Mesothelial cell of epicardium (in vitro differentiated cells): ENCODE data around the gene MAP3K5. TPM values are rescaled to one million over a fixed set of nuclear protein-coding genes. Genes with fewer than 3 reads are reported as not detected.

Experiments used
- DNase-seq, 2 experiments: peaks; one replicate each; pipeline ENCODE4 v3.0.0; 2021; ENCODE audit warnings: low spot score in 2 of 2; ENCODE audit not compliant: unreplicated experiment in 2 of 2
- H3K27ac Mint-ChIP-seq: 2 replicates; pipeline ENCODE4 v1.8.0; 2021; ENCODE audit warnings: mixed read lengths
- H3K27me3 Mint-ChIP-seq: 2 replicates; pipeline ENCODE4 v1.8.0; 2021; ENCODE audit warnings: low read depth, mixed read lengths
- H3K36me3 Mint-ChIP-seq: 2 replicates; pipeline ENCODE4 v1.8.0; 2021; ENCODE audit warnings: mixed read lengths
- H3K4me1 Mint-ChIP-seq: 2 replicates; pipeline ENCODE4 v1.8.0; 2021; ENCODE audit warnings: mixed read lengths
- H3K4me3 Mint-ChIP-seq: 2 replicates; pipeline ENCODE4 v1.8.0; 2021; ENCODE audit warnings: mild to moderate bottlenecking, moderate library complexity, mixed read lengths
- H3K9me3 Mint-ChIP-seq: 2 replicates; pipeline ENCODE4 v1.8.0; 2021; ENCODE audit warnings: mixed read lengths
- CTCF ChIP-seq: fragments of 200-600 bp; sonication (generic); IDR thresholded peaks from one replicate; pipeline ENCODE4 v1.5.0; 2021; ENCODE audit warnings: antibody characterized with exemption; ENCODE audit not compliant: unreplicated experiment
- total RNA-seq: library from RNA; stranded (reverse); gene quantifications from 3 replicates; pipeline ENCODE4 v1.2.1, GENCODE V29; 2021

MAP3K5 gene
- total RNA-seq, 1 donor from 2014 or later: 8.9 TPM

GRCh38 chr6:136628996-136629395, 163.3 kb downstream of the MAP3K5 start:
- Mint-ChIP-seq H3K27me3 (no peaks in the 10 kb centered on the region), H3K9me3 (no peaks in the 10 kb centered on the region), H3K27ac (no peak overlapping the region), H3K36me3 (peaks cover 12% of the 10 kb centered on the region), H3K4me3 (no peak overlapping the region), H3K4me1 (peaks cover 7% of the 10 kb centered on the region)
- DNase-seq: no peak
- TF ChIP-seq CTCF: no peak

DNA sequence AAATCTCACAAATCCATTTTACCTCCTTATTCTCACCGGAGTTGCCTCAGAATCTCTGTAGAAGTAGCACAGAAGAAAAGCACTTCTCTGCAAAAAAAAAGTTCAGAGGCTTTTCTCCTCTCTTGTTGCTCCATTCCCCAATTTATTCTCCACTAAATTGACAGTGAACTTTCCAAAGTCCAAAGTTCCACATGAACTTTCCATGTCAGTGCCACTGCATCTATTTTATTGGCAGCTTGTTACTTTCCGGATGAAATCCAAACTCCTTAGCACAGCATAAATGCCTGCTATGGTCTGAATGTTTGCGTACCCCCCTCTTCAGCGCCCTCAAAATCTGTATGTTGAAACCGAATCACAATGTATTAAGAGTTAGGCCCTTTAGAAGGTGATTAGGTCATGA, 165.1 kb downstream of the MAP3K5 start:
- Mint-ChIP-seq H3K4me1 (peaks cover 13% of the 10 kb centered on the region), H3K36me3 (peaks cover 14% of the 10 kb centered on the region), H3K27me3 (no peaks in the 10 kb centered on the region), H3K27ac (no peak overlapping the region), H3K4me3 (no peak overlapping the region), H3K9me3 (no peaks in the 10 kb centered on the region)
- DNase-seq: no peak
- no peak for TF ChIP-seq CTCF

- no peak for TF ChIP-seq CTCF
These were observed 167.0 kb downstream of the MAP3K5 start for GRCh38 chr6:136625293-136625692.

GRCh38 chr6:136624347-136624746, 167.9 kb downstream of the MAP3K5 start:
- no peak overlapping the region for H3K27ac Mint-ChIP-seq
- H3K36me3 Mint-ChIP-seq: peaks cover 11% of the 10 kb centered on the region
- peaks cover 13% of the 10 kb centered on the region for H3K4me1 Mint-ChIP-seq
- H3K9me3 Mint-ChIP-seq: no peaks in the 10 kb centered on the region
- no peaks in the 10 kb centered on the region for H3K27me3 Mint-ChIP-seq
- H3K4me3 Mint-ChIP-seq: no peak overlapping the region
- no peak for DNase-seq
- TF ChIP-seq CTCF: no peak

More at GRCh38 chr6:136625293-136625692, 167.0 kb downstream of the MAP3K5 start:
- no peaks in the 10 kb centered on the region for H3K9me3 Mint-ChIP-seq
- no peaks in the 10 kb centered on the region for H3K27me3 Mint-ChIP-seq
- H3K36me3 Mint-ChIP-seq: peaks cover 12% of the 10 kb centered on the region
- no peak overlapping the region for H3K4me3 Mint-ChIP-seq
- peaks cover 13% of the 10 kb centered on the region for H3K4me1 Mint-ChIP-seq
- no peak overlapping the region for H3K27ac Mint-ChIP-seq
- DNase-seq: no peak

- H3K27me3 Mint-ChIP-seq: no peaks in the 10 kb centered on the region
- no peak for DNase-seq
- H3K9me3 Mint-ChIP-seq: no peaks in the 10 kb centered on the region
- H3K27ac Mint-ChIP-seq: no peak overlapping the region
- peaks cover 13% of the 10 kb centered on the region for H3K36me3 Mint-ChIP-seq
- no peak for TF ChIP-seq CTCF
- peaks cover under 1% of the 10 kb centered on the region for H3K4me1 Mint-ChIP-seq
- H3K4me3 Mint-ChIP-seq: no peak overlapping the region
These were observed 174.2 kb downstream of the MAP3K5 start for GRCh38 chr6:136618086-136618485.

GRCh38 chr6:136616527-136616926, 175.8 kb downstream of the MAP3K5 start:
- no peak for DNase-seq
- peaks cover 6% of the 10 kb centered on the region for H3K36me3 Mint-ChIP-seq
- H3K27ac Mint-ChIP-seq: no peak overlapping the region
- H3K4me1 Mint-ChIP-seq: no peaks in the 10 kb centered on the region
- H3K9me3 Mint-ChIP-seq: no peaks in the 10 kb centered on the region
- no peak overlapping the region for H3K4me3 Mint-ChIP-seq
- TF ChIP-seq CTCF: no peak
- no peaks in the 10 kb centered on the region for H3K27me3 Mint-ChIP-seq
